NOMO-1 treated with DMSO at 0.1 percent for 48 hours (cell line): ENCODE measurements around the gene ROBO4.

Experiments used
- DNase-seq: peaks from one replicate; lab custom pipeline; 2025; ENCODE audit not compliant: unreplicated experiment; lab: John Stamatoyannopoulos, UW

The ROBO4 gene

GRCh38 chr11:124844664-124845079 is 53.0 kb downstream of the ROBO4 start:
- no peak for DNase-seq

GRCh38 chr11:124843616-124843910 is 54.1 kb downstream of the ROBO4 start:
- DNase-seq, result no peak

GRCh38 chr11:124842305-124842704 is 55.4 kb downstream of the ROBO4 start:
- DNase-seq, result no peak

GRCh38 chr11:124841840-124842239 is 55.8 kb downstream of the ROBO4 start:
- DNase-seq, result no peak

GRCh38 chr11:124841201-124841600 is 56.5 kb downstream of the ROBO4 start:
- DNase-seq, result no peak

- no peak for DNase-seq
Measured at GRCh38 chr11:124840666-124841065, 57.0 kb downstream of the ROBO4 start.

GRCh38 chr11:124839972-124840621 is 57.6 kb downstream of the ROBO4 start:
- DNase-seq, result no peak

GRCh38 chr11:124839128-124839971 is 58.3 kb downstream of the ROBO4 start:
- DNase-seq, result no peak

- DNase-seq, result no peak
Measured at GRCh38 chr11:124838805-124839127, 58.9 kb downstream of the ROBO4 start.

GRCh38 chr11:124837491-124837856 is 60.2 kb downstream of the ROBO4 start:
- peak; percentile 65 for DNase-seq

- DNase-seq, result no peak
Measured at GRCh38 chr11:124835918-124836317, 61.7 kb downstream of the ROBO4 start.

GRCh38 chr11:124834526-124835180 is 63.0 kb downstream of the ROBO4 start:
- no peak for DNase-seq
